ENCODE results near the gene SEC24B. TPM values are rescaled to one million over a fixed set of nuclear protein-coding genes. Genes with fewer than 3 reads are reported as not detected.

SEC24B gene
- polyA plus RNA-seq, 1 donor from 2014 or later: 20.4 TPM

- no peaks in the 10 kb centered on the region for H3K9me3 ChIP-seq (ENCODE audit: low read length)
- no peaks in the 10 kb centered on the region for H4K20me1 ChIP-seq (ENCODE audit: insufficient read depth)
- no peak overlapping the region for H2AFZ ChIP-seq (ENCODE audit: low read depth, low read length)
- no peak overlapping the region for H3K4me3 ChIP-seq (ENCODE audit: low read length)
- TF ChIP-seq EZH2 (IDR thresholded peaks at IDR 0.05; ENCODE audit: borderline replicate concordance, insufficient read depth, low read length, poor library complexity, severe bottlenecking) (no peak), REST (IDR thresholded peaks at IDR 0.05; ENCODE audit: borderline replicate concordance) (no peak), MXI1 (conservative IDR thresholded peaks at IDR 0.05; ENCODE audit: poor library complexity, severe bottlenecking) (no peak), CTCF (IDR thresholded peaks at IDR 0.05; ENCODE audit: poor library complexity, severe bottlenecking) (no peak), EP300 (conservative IDR thresholded peaks at IDR 0.05; ENCODE audit: poor library complexity, severe bottlenecking) (no peak), POLR2AphosphoS5 (IDR thresholded peaks at IDR 0.05) (no peak), RAD21 (conservative IDR thresholded peaks at IDR 0.05) (no peak), SMC3 (conservative IDR thresholded peaks at IDR 0.05; ENCODE audit: poor library complexity) (no peak), TAF1 (IDR thresholded peaks at IDR 0.05; ENCODE audit: low read depth) (no peak)
- no peak overlapping the region for H3K27ac ChIP-seq (ENCODE audit: low read length)
- no peak overlapping the region for H3K9ac ChIP-seq (ENCODE audit: low read length)
- H3F3A ChIP-seq (ENCODE audit: insufficient read depth, low read length, poor library complexity, severe bottlenecking): no peaks in the 10 kb centered on the region
- H3K4me2 ChIP-seq (ENCODE audit: low read length): no peak overlapping the region
- H3K27me3 ChIP-seq (ENCODE audit: insufficient read depth, low read depth, low read length): no peaks in the 10 kb centered on the region
- no peaks in the 10 kb centered on the region for H3K79me2 ChIP-seq (replicated peaks; ENCODE audit: insufficient read depth, low read length)
- H3K36me3 ChIP-seq (ENCODE audit: insufficient read depth, low read length): no peaks in the 10 kb centered on the region
- H3K9me2 ChIP-seq (ENCODE audit: insufficient read depth, low read length): no peaks in the 10 kb centered on the region
Measured at GRCh38 chr4:109385260-109385659, 48.4 kb upstream of the SEC24B start.

- Histone ChIP-seq H3K9me3 (ENCODE audit: low read length) (no peaks in the 10 kb centered on the region), H2AFZ (ENCODE audit: low read depth, low read length) (no peak overlapping the region), H3K27ac (ENCODE audit: low read length) (no peak overlapping the region), H3K9me2 (ENCODE audit: insufficient read depth, low read length) (no peaks in the 10 kb centered on the region), H3K4me3 (ENCODE audit: low read length) (no peak overlapping the region), H3K9ac (ENCODE audit: low read length) (no peak overlapping the region), H3F3A (ENCODE audit: insufficient read depth, low read length, poor library complexity, severe bottlenecking) (no peaks in the 10 kb centered on the region), H3K36me3 (ENCODE audit: insufficient read depth, low read length) (no peaks in the 10 kb centered on the region), H3K27me3 (ENCODE audit: insufficient read depth, low read depth, low read length) (no peaks in the 10 kb centered on the region), H3K4me2 (ENCODE audit: low read length) (no peak overlapping the region), H4K20me1 (ENCODE audit: insufficient read depth) (no peaks in the 10 kb centered on the region), H3K79me2 (replicated peaks; ENCODE audit: insufficient read depth, low read length) (no peaks in the 10 kb centered on the region)
- TF ChIP-seq TAF1 (IDR thresholded peaks at IDR 0.05; ENCODE audit: low read depth) (no peak), EP300 (conservative IDR thresholded peaks at IDR 0.05; ENCODE audit: poor library complexity, severe bottlenecking) (no peak), CTCF (IDR thresholded peaks at IDR 0.05; ENCODE audit: poor library complexity, severe bottlenecking) (peak; percentile 41), POLR2AphosphoS5 (IDR thresholded peaks at IDR 0.05) (no peak), MXI1 (conservative IDR thresholded peaks at IDR 0.05; ENCODE audit: poor library complexity, severe bottlenecking) (no peak)
Measured at GRCh38 chr4:109389369-109390114, 44.1 kb upstream of the SEC24B start.
